DND-41 (cell line): ENCODE results near the gene TTYH1.

Experiments
- EZH2 ChIP-seq: IDR thresholded peaks from 3 replicates; pipeline ENCODE4 v1.6.1; 2012; ENCODE audit warnings: borderline replicate concordance, low read depth, mild to moderate bottlenecking, moderate library complexity, low read length, inconsistent platforms; ENCODE audit not compliant: severe bottlenecking
- TF ChIP-seq, protein P1 (sequence below): IDR thresholded peaks from 2 replicates; pipeline ENCODE4 v1.5.1; 2012; ENCODE audit warnings: borderline replicate concordance, low read length, moderate library complexity, mild to moderate bottlenecking; ENCODE audit not compliant: poor library complexity, severe bottlenecking; ENCODE audit errors: extremely low read depth

DNA sequence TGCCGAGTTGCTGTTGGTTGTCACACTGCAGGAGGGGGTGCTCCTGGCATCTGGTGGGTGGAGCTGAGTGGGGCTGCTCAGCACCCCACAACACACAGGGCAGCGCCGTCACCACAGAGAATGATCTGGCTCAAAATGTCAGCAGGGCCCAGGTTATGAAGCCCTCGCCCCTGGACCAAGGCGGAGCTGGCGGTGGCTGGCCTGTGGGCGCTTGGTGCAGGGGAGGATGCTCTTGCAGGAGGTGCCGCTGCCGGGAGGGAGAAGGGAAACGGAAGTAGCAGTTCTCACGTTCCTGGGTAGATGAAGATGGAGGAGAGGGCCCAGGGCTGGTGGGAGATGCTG is 19.6 kb downstream of the TTYH1 start:
- no peak for TF ChIP-seq EZH2
- TF ChIP-seq, protein P1, sequence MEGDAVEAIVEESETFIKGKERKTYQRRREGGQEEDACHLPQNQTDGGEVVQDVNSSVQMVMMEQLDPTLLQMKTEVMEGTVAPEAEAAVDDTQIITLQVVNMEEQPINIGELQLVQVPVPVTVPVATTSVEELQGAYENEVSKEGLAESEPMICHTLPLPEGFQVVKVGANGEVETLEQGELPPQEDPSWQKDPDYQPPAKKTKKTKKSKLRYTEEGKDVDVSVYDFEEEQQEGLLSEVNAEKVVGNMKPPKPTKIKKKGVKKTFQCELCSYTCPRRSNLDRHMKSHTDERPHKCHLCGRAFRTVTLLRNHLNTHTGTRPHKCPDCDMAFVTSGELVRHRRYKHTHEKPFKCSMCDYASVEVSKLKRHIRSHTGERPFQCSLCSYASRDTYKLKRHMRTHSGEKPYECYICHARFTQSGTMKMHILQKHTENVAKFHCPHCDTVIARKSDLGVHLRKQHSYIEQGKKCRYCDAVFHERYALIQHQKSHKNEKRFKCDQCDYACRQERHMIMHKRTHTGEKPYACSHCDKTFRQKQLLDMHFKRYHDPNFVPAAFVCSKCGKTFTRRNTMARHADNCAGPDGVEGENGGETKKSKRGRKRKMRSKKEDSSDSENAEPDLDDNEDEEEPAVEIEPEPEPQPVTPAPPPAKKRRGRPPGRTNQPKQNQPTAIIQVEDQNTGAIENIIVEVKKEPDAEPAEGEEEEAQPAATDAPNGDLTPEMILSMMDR: no peak
